Neuron (in vitro differentiated cells): ENCODE measurements around the gene NCBP2.

Experiments used
- H2AFZ ChIP-seq: one replicate; pipeline ENCODE4 v1.6.1; 2013; ENCODE audit warnings: low read depth, mild to moderate bottlenecking, inconsistent platforms, low read length, moderate library complexity
- H3K27me3 ChIP-seq: one replicate; pipeline ENCODE4 v1.6.1; 2013; ENCODE audit warnings: low read length; ENCODE audit not compliant: insufficient read depth
- H3K36me3 ChIP-seq: one replicate; pipeline ENCODE4 v1.6.1; 2013; ENCODE audit warnings: low read length; ENCODE audit not compliant: insufficient read depth
- H3K4me1 ChIP-seq: one replicate; pipeline ENCODE4 v1.6.1; 2013; ENCODE audit warnings: low read length; ENCODE audit not compliant: insufficient read depth
- H3K4me3 ChIP-seq: 2 replicates; pipeline ENCODE4 v1.5.1; 2013; ENCODE audit warnings: mild to moderate bottlenecking, low read length, moderate library complexity
- H3K9me3 ChIP-seq: one replicate; pipeline ENCODE4 v1.6.1; 2013; ENCODE audit warnings: low read length

NCBP2 gene

DNA sequence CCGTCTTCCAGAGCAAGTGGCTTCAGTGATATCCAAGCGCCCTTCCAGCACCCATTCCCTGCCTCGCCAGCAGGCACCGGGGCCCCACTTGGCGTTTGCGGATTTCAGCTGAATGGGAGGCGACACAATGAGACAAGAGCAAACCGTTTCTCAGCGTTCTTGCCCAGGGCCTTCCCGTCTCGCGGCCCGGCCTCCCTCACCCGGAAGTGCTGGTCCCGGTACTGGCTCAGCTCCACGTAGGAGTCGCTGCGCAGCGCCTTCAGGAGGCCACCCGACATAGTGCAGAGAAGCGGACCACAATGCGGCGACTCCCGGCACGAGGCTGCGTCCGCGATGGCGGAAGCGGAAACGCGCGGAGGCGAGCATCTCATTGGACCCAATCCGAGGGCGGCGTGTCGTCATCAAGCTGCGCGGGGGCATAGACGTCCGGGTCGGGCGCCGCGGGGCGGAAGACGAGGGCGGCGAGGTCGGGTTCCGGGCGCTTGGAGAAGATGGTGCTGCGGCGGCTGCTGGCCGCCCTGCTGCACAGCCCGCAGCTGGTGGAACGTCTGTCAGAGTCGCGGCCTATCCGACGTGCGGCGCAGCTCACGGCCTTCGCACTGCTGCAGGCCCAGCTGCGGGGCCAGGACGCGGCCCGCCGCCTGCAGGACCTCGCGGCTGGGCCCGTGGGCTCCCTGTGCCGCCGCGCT lies at the start of gene NCBP2:
TSS of gene NCBP2 (minus strand) at position 303 of the 689 bp plus-strand sequence. CDS start at position 278, 25 bp downstream.
- H3K27me3 ChIP-seq, result no peaks in the 10 kb centered on the region
- H3K9me3 ChIP-seq, result no peaks in the 10 kb centered on the region
- peaks cover 25% of the 10 kb centered on the region for H3K36me3 ChIP-seq
- H2AFZ ChIP-seq, result peak within 1 kb of the TSS; percentile 33
- peaks cover 17% of the 10 kb centered on the region for H3K4me1 ChIP-seq
- H3K4me3 ChIP-seq, result peak within 1 kb of the TSS; percentile 78

DNA sequence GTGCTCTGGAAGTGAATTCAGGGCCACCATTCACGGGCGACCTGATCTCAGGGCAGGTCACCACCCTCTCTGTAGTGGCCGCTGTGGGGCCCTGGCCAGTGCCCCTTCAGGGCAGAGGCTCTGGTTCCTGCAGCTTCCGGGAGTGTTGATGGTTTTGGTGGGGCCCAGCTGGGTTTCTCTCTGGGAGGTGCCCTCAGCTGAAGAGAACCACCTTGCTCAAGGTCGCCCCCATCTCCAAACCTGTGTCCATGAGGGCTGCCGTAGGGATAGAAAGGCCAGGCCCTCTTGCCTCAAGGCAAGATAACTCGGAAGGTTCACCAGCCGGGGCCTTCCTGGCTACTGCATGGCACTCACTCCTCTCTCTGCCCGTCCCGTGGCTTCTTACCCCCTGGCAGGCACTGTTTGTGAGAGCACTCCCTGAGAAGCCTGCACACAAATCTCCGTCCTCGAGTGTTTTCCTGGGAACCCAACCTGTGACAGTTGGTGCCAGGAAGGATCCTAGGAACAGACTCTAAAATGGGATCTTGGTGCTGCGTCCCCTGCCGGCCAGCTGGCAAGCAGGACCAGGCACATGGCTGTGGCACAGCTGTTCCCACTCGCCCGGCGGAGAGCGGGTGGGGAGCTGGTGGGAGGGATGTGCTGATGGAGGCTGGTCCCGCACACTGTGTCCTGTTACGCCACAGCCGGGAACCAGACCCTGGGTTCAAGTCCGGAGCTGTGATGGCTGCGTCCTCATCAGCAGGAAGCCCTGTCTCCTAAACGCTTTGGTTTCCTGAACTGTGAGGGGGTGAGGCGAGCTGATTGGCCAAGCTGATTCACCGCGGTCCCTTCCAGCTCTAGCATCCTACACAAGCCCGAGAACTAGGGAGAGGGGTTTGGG lies 49.5 kb upstream of the NCBP2 start:
- H3K4me1 ChIP-seq, result no peaks in the 10 kb centered on the region
- H3K36me3 ChIP-seq, result no peaks in the 10 kb centered on the region
- H3K4me3 ChIP-seq, result no peak overlapping the region
- H3K27me3 ChIP-seq, result no peaks in the 10 kb centered on the region
- no peaks in the 10 kb centered on the region for H3K9me3 ChIP-seq
- H2AFZ ChIP-seq, result no peak overlapping the region

DNA sequence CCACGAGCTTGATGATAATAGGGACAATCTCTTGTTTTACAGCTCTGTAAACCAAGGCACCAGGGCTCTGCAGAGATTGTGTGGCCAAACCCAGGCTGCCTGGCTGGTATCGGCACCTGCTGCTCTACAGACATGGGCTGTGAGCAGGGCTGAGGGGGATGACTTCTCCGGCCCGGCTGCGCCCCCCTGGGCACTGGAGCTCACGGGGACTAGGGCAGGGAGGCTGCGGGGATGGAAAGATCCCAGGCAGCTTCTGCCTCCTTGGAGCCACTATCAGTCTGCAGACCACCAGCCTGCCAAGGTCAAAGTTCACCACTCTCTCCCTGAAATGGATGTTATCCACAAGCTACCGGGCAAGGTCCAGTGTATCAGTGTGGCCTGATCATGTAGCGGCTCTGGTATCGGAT lies 48.3 kb upstream of the NCBP2 start:
- Histone ChIP-seq H3K4me1 (no peaks in the 10 kb centered on the region), H3K4me3 (no peak overlapping the region), H3K9me3 (no peaks in the 10 kb centered on the region), H2AFZ (no peak overlapping the region), H3K27me3 (no peaks in the 10 kb centered on the region), H3K36me3 (no peaks in the 10 kb centered on the region)

DNA sequence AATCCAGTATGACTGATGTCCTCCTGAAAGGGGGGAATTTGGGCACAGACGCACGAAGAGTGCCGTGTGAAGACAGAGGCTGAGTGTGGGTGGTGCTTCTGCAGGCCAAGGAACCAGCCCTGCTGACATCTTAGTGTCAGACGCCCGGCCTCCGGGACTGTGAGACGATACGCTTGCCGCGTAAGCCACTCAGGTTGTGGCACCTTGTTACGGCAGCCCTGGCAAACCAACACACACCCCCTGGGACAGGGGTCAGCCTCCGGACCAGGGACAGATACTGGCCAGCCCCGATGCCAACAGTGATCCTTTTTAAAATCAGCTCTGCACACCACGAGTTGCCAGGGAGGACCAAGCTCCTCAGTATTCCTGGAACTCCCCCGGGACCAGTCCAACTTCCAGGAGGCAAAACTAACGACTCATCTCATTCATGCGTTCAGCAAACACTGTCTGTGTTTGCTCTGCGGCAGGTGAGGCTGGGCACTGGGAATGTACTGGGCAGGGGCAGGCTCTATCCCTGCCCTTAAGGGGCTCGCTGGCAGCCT lies 47.5 kb upstream of the NCBP2 start:
- Histone ChIP-seq H3K4me1 (no peaks in the 10 kb centered on the region), H3K4me3 (no peak overlapping the region), H3K27me3 (no peaks in the 10 kb centered on the region), H3K9me3 (no peaks in the 10 kb centered on the region), H2AFZ (no peak overlapping the region), H3K36me3 (no peaks in the 10 kb centered on the region)

DNA sequence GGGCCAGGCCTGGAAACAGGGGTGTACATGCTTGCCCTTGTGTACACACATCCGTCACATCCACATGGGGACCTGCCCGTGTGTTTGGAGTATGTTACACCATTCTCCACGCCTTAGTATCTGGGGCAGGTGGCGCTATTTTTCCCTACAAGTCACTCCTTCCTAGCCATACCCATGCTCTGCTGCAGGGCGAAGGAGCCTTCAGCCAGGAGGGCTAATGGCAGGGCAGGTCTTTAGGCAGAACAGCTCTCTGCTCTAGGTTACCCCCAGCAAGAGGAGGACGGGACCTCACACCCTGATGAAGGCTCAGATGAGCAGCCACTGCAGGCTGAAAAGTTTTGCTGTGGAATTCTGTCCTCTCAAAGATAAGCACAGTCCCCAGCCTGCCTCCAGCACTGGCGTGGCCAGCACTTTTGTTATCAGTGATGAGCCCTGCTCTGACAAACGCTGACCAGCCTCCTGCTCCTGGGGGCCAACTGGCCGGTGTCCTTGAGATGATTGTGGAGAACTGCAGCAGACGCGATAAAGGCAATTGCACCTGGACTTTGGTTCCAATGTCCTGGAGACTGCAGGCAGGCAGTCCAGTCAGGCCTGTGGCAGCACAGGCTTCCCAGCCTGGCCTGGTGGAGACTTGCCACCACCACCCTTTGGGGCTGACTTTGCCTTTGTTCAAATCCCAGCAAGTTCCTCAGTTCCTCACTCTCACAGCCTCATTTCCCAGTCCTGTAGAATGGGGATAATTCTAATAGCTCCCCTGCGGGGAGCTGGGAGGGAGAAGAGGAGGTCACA lies 46.1 kb upstream of the NCBP2 start:
- Histone ChIP-seq H3K4me1 (no peaks in the 10 kb centered on the region), H3K27me3 (no peaks in the 10 kb centered on the region), H3K4me3 (no peak overlapping the region)

DNA sequence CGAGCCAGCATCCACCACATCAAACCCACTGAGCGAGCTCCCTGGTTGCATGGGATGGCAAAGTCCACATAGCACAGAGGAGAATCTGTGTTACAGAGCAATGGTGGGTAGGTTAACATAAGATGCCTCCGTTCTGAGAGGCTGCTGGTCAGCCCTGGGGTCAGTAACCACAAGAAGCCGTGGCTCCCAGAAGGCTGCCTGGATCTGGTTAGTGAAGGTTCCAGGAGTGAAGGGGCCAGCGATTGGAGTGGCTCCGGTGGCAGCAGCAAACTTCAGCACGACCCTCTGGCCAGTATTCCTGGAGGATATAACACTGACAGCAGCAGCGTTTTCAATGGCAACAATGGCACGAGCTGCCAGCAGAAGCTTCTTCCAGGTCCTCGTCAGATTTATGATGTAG lies 44.7 kb upstream of the NCBP2 start:
- Histone ChIP-seq H3K4me1 (no peaks in the 10 kb centered on the region), H3K9me3 (peaks cover 3% of the 10 kb centered on the region), H2AFZ (no peak overlapping the region), H3K27me3 (no peaks in the 10 kb centered on the region), H3K36me3 (no peaks in the 10 kb centered on the region), H3K4me3 (no peak overlapping the region)

More for the DNA sequence above, 46.1 kb upstream of the NCBP2 start:
- no peaks in the 10 kb centered on the region for H3K9me3 ChIP-seq
- no peaks in the 10 kb centered on the region for H3K36me3 ChIP-seq
- H2AFZ ChIP-seq, result no peak overlapping the region

DNA sequence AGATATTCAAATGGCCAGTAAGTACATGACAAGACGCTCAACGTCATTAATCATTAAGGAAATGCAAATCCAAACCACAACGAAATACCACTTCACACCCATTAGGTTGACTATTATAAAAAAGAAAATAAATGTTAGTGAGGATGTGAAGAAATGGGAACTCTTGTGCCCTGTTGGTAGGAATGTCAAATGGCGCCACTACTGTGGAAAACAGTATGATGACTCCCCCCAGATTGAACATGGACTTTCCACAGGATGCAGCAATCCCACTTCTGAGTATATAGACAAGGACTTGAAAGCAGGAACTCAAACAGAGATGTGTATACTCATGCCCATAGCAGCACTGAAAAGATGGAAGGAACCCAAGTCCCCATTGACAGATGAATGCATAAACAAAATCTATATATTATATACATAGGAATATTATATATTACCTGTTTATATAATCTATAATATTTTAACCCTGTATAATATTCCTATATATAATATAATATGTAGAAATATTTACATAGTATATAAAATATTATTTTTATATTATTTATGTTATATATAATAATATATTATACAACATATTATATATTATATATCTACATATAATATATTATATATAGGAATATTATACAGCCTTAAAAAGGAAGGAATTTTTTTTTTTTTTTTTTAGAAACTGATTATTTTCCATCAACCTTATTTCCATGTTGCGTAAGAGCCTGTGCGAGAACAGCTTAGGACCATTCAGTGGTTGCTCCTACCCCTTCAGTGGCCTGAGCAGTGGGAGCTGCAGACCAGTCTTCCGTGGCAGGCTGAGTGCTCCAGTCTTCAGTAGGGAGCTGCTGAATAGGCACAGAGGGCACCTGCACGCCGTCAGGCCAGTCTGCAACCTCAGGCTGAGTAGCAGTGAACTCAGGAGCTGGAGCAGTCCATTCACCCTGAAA lies 43.9 kb upstream of the NCBP2 start:
- peaks cover 3% of the 10 kb centered on the region for H3K9me3 ChIP-seq
- H2AFZ ChIP-seq, result no peak overlapping the region
- no peak overlapping the region for H3K4me3 ChIP-seq
- H3K27me3 ChIP-seq, result no peaks in the 10 kb centered on the region
- no peaks in the 10 kb centered on the region for H3K36me3 ChIP-seq
- no peaks in the 10 kb centered on the region for H3K4me1 ChIP-seq

DNA sequence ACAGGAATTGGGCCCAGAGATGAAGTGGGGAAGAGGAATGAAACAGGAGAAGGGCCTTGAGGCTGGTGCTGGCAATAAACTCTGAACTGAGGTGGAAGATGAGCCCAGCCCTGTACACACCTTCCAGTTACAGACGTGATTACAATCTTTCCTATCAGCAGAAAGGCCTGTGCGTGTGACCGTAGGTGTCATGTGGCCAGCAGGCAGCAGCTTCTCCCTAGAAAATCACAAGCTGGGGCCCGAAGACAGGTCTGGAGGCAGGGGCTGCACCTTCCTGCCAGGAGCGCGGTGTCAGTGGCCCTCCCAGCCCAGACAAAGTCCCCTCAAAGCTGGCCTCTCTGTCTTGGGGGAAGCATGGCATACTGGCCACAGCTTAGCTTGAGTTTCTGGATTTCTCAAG lies 43.0 kb upstream of the NCBP2 start:
- Histone ChIP-seq H3K9me3 (peaks cover 3% of the 10 kb centered on the region), H3K36me3 (no peaks in the 10 kb centered on the region), H3K4me3 (no peak overlapping the region), H2AFZ (no peak overlapping the region), H3K27me3 (no peaks in the 10 kb centered on the region), H3K4me1 (no peaks in the 10 kb centered on the region)

DNA sequence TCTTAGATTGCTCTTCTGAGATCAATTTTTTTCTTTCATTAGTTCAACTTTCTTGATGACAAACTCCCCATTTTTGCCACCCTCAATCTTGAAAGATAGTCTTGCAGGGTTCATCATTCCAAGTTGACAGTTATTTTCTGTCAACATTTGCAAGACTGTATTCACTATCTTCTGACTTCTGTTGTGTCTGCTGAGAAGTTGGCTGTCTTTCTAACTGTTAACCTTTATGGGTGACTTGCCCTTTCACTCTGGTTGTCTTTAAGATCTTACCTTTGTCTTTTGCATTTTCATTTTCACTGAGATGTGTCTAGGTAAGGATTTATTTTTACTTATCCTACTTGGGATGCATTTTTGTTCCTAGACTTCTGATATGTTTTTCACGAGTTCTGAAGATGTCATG lies 40.9 kb upstream of the NCBP2 start:
- H3K27me3 ChIP-seq, result no peaks in the 10 kb centered on the region
- H3K9me3 ChIP-seq, result peaks cover 3% of the 10 kb centered on the region
- no peaks in the 10 kb centered on the region for H3K36me3 ChIP-seq
- no peak overlapping the region for H2AFZ ChIP-seq
- no peaks in the 10 kb centered on the region for H3K4me1 ChIP-seq
- no peak overlapping the region for H3K4me3 ChIP-seq

DNA sequence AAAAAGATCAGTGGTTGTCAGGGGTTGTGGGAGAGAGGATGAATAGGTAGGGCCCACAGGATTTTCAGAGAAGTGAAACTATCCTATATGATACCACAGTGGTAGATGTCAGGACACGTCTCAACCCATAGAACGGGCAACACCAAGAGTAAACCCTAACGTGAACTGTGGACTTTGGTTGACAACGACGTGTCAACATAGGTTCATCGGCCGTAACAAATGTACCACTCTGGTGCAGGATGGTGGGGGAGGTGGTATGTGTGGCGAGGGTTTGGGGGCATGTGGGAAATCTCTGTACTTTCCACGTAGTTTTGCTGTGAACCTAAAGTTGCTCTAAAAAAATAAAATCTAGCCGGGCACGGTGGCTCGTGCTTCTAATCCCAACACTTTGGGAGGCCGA lies 39.3 kb upstream of the NCBP2 start:
- Histone ChIP-seq H2AFZ (no peak overlapping the region), H3K4me1 (no peaks in the 10 kb centered on the region), H3K9me3 (peaks cover 3% of the 10 kb centered on the region), H3K4me3 (no peak overlapping the region), H3K27me3 (no peaks in the 10 kb centered on the region), H3K36me3 (no peaks in the 10 kb centered on the region)

DNA sequence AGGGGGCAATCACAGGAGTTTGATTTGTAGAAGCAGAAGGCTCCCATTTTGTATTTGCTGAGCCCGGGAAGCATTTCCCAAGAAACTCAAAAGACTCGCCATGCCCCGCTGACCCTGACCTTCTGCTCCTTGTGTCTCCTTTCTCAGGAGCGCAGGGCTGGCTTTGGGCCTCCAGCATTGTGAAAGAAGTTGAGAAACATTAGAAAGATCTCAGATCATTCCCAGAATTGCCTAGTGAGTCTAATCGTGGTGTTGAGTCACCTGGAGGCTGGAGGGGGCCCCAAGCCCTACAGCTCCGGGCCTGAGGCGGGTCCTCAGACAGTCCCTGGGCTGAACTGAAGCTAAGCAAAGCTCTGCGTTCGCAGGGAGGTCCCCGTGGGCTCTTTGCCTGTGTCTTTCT lies 37.2 kb upstream of the NCBP2 start:
- no peaks in the 10 kb centered on the region for H3K4me1 ChIP-seq
- no peak overlapping the region for H3K4me3 ChIP-seq
- H3K9me3 ChIP-seq, result peaks cover 3% of the 10 kb centered on the region
- H2AFZ ChIP-seq, result no peak overlapping the region
- no peaks in the 10 kb centered on the region for H3K36me3 ChIP-seq
- H3K27me3 ChIP-seq, result no peaks in the 10 kb centered on the region

DNA sequence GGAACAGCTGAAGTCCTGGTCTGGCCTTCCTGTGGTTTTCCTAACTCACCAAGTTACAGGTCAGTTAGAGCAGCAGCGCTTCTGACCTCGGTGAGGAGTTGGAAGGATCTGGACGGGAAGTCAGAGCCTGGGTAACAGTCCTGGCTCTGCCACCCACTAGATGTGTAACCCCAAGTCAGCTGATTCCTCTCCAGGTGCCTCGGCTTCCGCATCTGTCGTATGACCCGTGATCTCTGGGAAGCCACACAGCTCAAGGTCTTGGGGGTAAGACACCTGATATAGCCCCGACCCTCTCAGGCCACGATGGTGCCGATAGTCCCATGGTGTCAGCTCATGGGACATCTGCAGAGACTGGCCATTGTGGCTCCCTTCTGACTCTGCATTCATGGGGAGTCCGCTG lies 34.6 kb upstream of the NCBP2 start:
- Histone ChIP-seq H3K27me3 (no peaks in the 10 kb centered on the region), H3K4me3 (no peak overlapping the region), H3K4me1 (no peaks in the 10 kb centered on the region), H2AFZ (no peak overlapping the region), H3K36me3 (no peaks in the 10 kb centered on the region), H3K9me3 (peaks cover 3% of the 10 kb centered on the region)
